GM12872 (cell line): ENCODE data around the gene DLX4.

Experiments
- TF ChIP-seq, protein P1 (sequence below): IDR thresholded peaks from 3 replicates; pipeline ENCODE4 v1.5.1; 2011; ENCODE audit warnings: low read depth, mild to moderate bottlenecking, low read length, moderate library complexity; ENCODE audit not compliant: insufficient read depth

DLX4 gene

DNA sequence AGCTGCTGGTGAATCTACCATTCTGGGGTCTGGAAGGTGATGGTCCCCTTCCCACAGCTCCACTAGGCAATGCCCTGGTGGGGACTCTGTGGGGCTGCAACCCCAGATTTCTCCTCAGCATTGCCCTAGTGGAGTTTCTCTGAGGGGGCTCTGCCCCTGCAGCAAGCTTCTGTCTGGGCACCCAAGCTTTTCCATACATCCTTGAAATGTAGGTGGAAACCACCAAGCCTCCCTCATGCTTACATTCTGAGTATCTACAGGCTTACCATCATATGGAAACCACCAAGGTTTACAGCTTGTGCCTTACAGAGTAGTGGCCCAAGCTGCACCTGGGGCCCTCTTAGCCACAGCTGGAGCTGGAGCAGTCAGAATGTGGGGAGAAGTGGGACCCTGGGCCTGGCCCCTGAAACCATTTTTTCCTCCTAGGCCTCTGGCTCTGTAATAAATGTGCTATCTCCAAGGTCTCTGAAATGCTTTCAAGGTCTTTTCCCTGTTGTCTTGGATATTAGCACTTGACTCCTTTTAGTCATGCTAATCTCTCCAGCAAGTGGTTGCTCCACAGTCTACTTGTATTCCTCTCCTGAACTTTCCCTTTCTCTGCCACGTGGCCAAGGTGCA, 45.6 kb downstream of the DLX4 start:
- TF ChIP-seq, protein P1, sequence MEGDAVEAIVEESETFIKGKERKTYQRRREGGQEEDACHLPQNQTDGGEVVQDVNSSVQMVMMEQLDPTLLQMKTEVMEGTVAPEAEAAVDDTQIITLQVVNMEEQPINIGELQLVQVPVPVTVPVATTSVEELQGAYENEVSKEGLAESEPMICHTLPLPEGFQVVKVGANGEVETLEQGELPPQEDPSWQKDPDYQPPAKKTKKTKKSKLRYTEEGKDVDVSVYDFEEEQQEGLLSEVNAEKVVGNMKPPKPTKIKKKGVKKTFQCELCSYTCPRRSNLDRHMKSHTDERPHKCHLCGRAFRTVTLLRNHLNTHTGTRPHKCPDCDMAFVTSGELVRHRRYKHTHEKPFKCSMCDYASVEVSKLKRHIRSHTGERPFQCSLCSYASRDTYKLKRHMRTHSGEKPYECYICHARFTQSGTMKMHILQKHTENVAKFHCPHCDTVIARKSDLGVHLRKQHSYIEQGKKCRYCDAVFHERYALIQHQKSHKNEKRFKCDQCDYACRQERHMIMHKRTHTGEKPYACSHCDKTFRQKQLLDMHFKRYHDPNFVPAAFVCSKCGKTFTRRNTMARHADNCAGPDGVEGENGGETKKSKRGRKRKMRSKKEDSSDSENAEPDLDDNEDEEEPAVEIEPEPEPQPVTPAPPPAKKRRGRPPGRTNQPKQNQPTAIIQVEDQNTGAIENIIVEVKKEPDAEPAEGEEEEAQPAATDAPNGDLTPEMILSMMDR, result no peak

DNA sequence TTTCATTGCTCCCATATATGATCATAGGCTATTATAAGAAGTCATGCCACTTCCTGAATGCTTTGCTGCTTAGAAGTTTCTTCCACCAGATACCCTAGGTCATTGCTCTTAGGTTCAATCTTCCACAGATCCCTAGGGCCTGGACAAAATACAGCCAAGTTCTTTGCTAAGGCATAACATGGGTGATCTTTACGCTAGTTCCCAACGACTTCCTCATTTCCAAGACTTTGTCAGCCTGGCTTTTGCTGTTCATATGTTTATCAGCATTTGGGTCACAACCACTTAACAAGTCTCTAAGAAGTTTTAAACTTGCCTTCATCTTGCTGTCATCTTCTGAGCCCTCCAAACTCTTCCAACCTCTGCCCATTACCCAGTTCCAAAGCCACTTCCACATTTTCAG, 46.2 kb downstream of the DLX4 start:
- TF ChIP-seq, protein P1, result no peak

DNA sequence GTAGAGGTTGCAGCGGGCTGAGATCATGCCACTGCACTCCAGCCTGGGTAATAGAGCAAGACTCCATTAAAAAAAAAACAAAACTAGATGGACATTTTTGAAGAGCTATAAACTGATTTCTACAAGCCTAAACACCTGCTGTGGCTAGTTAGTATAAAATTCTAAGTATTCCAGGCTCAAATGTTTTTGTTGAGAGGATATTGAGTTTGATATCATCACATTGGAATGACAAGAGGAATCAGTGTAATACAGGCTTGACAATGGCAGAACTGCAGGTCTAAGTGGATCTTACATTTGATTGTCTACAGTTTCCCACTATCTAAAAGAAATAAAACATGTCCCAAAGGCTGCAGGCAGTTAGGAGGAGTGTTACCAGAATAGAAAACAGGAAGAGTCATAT, 49.9 kb downstream of the DLX4 start:
- TF ChIP-seq, protein P1, result no peak

DNA sequence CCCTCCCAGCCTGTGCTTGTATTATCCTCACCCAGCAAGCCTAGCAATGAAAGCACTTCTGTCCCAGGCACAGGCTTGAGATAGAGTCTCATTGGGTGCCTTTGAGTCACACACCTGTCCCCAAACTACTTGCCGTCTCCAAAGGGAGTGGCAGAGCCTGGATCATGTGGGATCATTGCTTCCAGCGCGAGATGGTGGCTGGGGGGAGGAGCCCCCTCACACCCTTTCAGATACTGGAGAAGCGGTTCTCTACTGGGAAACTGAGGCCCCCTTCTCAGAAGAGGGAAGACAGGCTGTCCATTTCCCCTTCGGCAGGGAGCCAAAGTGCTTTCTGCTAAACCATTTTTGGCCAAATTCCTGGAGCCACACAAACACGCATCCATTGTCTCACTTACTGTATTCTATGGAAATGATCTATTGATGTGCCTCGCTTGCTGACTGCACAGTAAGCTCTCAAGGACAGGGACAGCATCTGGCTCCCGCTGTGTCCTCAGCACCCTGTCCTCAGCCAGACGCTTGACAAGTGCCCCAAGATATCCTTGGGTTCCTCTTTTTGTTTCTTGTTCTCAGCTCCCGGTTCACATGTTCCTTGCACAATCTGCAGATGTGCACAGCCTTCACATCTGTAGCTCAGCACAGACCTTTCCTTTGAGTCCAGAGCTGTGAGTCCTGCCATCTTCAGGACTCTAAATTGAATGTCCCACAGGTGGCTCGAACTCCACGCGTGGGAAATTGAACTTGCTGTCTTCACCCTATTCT, 52.0 kb downstream of the DLX4 start:
- TF ChIP-seq, protein P1, result no peak

DNA sequence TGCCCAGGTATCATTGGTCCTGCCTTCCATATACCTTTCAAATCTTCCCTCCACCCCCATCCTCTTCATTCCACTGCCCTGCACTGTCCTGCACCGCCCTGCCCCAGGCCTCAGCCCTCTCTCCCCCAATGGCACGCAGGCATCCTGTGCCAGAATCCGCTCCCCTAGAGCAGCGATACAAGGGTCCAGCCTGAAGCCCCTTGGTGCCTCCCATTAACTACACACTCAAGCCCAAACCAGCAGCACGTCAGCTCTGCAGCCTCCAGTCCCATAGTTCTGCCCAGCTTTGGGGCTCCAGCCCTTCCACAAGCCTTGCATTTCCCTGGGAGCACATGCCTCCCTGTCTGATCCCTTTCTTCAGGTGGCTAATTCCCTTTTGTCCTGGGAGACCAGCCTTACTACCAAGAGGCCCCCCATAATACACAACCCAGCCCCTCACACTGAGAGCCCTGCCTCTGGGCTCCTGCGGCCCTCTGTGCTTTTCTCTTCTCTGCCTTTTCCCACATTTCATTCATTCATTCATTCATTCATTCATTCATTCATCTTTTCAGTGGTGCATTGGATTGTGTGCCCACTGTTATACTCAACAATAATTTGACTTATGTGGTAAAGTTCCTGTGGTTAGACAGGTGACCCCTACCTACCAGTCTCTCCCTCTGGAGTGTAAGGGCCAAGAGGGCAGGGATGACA, 52.8 kb downstream of the DLX4 start:
- TF ChIP-seq, protein P1, result no peak

DNA sequence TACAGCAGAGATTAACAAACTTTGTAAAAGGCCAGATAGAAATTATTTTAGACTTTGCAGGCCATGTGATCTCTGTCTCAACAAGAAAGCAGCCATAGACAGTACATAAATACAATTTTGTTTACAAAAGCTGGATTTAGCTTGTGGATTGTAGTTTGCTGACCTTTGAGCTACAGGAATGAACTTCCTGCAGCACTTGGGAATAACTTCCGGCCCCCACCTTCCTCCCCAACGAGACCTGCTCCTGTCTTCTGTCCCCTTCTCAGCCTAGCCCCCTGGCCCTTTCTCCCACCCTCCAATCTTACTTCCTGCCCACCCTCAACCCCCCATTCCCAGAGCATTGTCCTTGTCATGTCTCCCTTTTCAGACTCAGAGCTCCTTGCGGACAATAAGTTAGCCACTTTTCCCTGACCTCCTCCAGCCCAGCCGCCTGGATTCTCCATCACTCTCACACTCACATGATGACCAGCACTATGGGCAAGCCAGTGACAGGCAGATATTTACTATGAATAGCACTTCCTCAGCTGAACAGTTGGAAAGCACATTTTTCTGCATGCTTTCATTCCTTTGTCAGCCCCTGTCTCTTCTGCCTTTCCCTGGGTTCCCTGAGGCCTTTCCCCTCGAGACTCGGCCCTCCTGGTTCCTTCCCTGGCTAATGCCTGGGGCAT, 53.6 kb downstream of the DLX4 start:
- TF ChIP-seq, protein P1, result no peak

DNA sequence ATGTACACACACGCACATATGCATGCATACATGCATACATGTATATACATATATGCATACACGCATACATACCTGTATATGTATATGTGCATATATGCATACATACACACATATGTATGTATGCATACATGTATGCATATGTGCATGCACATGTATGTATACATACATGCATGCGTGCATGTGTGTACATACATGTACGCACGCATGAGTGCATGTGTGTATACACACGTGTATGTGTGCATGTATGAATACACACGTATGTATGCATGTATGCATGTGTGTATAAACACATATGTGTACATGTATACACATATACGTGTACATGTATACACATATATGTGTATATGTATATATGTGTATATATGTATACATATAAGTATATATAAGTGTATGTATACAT, 54.5 kb downstream of the DLX4 start:
- TF ChIP-seq, protein P1, result no peak
